ENCODE results near the gene ACTR2.
A peak's percentile ranks its signal among the peaks of the same experiment; 100 is the strongest.
"Not testable (repeated sequence)": the region's sequence is repeated elsewhere in the genome, so short reads cannot be mapped to it uniquely, and the experiment has no call there.

ACTR2 gene

DNA sequence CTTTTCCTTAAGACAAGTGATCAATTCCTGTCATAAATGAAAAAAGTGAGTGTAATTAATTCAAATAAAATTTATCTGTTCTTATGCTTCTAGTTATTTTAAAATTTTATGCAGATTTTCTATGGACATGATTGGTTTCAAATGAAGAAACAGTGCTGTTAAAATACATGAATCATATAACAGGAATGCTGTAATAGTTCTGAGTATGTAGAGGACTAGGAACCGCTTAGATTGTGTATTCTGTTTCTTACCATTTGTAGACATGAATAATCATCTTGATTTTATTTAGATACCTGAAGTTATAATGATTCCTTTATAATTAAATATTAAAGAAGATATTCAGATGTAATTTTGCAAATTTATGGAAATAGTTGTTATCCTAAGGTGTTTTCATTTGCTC, 3.5 kb downstream of the ACTR2 start:
- no peak for DNase-seq

DNA sequence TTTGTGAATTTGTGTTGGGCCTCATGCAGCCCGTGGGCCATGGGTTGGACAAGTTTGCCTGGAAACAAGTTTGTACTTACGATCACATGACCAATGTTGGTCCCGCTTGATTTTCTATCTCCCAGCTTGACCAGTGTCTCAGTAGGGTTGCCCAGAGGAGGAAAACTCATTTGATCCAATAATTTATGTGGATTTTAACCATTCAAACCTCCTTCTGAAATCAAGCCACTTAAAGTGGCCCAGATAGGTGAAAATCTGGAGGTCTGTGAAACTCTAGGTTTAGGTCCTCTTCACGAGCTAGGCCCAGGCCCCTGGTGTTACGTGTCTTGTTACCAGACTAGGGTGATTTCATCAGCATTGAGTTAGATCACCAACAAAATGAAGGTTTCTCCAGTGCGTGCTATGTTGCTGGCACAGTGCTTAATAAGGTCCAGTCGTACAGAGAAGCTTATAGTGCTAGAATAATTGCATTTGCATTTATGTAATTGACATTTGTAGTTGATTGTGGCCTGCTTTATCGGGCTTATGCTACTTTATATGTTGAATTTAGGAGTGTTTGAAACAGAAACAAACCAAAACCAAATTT, 4.4 kb downstream of the ACTR2 start:
- no peak for DNase-seq

GRCh38 chr2:65232636-65233035, 5.0 kb downstream of the ACTR2 start:
- DNase-seq = no peak

DNA sequence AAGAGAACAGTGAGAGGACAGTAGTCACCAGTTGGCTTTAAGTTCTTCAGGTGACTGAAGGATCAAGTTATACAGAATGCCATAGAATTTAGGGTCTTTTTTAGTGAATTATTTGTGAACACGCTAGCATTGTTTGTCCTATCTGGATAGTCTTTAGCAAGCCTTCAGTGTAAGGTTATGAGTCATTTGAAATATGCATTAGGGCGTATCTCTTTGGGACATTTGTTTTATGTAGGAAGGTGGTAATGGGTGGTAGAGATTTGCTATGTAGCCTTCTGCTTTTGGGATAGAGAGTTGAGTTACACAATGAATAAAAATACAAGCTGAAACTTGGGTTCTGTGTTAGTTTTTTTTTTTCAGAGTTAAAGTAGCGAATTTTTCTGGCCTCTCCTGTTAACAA, 13.0 kb downstream of the ACTR2 start:
- no peak for DNase-seq

- not testable (repeated sequence) for DNase-seq
These were observed 16.8 kb downstream of the ACTR2 start for GRCh38 chr2:65244452-65244851.

- DNase-seq = no peak
These were observed 25.0 kb downstream of the ACTR2 start for GRCh38 chr2:65252640-65253039.

- no peak for DNase-seq
These were observed 27.7 kb downstream of the ACTR2 start for GRCh38 chr2:65255356-65255755.

DNA sequence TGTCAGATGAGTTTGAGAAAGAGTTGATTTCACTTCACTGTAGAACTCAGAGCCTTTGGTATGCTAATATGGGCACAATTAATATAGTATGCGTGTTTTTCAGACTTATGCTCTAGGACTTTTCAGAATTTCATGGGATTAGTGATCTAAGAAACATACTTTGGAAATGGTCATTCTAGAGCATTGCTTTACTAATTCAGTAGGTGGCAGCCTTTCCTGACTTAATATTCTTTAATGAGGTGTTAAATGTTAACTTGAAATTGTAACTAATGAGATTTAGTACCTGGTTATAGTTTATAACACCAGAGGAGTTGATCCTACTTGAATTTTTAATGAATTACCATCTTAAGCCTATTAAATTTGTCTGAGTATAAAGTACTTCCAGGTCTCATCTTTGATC, 28.4 kb downstream of the ACTR2 start:
- DNase-seq = no peak

GRCh38 chr2:65257866-65258265, 30.2 kb downstream of the ACTR2 start:
- DNase-seq = not testable (repeated sequence)

DNA sequence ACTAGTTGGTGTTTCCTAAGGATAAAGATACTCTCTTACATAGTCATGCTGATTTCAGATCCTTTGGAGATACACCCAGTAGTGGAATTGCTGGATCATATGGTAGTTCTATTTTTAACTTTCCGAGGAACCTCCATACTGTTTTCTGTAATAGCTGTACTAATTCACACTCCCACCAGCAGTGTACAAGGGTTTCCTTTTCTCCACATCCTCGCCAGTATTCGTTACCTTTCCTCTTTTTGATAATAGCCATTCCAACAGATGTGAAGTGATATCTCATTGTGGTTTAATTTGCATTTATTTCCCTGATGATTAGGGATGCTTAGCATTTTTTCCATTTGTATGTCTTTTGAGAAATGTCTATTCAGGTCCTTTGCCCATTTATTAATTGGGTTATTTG, 34.0 kb downstream of the ACTR2 start:
- no peak for DNase-seq

GRCh38 chr2:65263262-65263661, 35.6 kb downstream of the ACTR2 start:
- no peak for DNase-seq

DNA sequence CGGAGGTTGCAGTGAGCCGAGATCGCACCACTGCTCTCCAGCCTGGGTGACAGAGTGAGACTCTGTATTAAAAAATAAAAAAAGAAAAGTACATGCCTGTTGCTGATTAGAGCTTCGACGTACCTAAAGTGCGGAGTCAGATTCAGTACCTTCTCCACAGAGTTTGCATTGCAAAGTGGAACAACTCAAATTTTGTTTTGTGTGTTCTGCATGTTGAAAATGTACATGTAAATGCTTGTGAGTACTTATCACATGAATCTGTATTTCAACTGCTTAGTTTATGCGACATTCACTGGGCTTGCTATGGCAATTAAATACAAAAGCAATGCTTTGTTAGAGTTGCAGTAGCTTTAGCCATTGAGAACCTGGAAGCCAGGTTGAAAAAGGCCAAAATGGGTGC, 36.4 kb downstream of the ACTR2 start:
- no peak for DNase-seq

DNA sequence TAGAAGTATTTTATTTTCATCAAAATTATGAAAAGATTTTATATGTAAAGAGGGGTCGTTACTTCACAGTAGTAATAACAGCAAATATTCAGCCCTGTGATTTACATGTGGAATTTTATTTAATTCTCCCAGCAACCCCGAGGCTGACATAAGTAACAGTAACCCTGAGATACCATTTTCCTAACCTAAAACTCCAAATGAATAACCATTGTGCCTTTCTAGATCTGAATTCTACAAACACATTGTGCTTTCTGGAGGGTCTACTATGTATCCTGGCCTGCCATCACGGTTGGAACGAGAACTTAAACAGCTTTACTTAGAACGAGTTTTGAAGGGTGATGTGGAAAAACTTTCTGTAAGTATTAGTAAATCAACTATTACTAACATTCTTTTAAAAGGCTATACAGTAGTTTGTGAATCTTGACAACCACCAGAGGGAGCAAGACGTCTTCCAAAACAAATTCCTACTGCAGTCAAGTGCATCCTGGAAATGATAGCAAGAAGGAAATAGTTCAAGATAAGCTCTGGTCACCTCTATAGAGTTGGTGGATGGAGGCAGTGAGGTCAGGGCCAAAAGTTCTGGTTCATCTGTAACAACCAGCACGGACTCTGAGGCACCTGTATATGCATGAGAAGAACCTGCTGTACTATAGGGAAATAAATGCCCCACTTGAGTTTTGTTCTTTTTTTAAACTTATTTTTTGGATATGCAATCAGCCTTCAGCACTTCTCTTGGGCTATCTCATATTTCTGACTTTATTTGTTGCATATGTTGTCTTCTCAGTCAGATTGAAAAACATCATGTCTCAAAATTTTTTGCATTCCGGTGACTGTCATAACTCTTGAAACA, 37.4 kb downstream of the ACTR2 start:
- DNase-seq = peak in 1 of 2 experiments; percentile 75

GRCh38 chr2:65265671-65266045, 38.0 kb downstream of the ACTR2 start:
- DNase-seq = no peak

- no peak for DNase-seq
These were observed 39.4 kb downstream of the ACTR2 start for GRCh38 chr2:65267008-65267407.

- no peak for DNase-seq
These were observed 41.3 kb downstream of the ACTR2 start for GRCh38 chr2:65268957-65269356.

- DNase-seq = no peak
These were observed 45.7 kb downstream of the ACTR2 start for GRCh38 chr2:65273344-65273743.

DNA sequence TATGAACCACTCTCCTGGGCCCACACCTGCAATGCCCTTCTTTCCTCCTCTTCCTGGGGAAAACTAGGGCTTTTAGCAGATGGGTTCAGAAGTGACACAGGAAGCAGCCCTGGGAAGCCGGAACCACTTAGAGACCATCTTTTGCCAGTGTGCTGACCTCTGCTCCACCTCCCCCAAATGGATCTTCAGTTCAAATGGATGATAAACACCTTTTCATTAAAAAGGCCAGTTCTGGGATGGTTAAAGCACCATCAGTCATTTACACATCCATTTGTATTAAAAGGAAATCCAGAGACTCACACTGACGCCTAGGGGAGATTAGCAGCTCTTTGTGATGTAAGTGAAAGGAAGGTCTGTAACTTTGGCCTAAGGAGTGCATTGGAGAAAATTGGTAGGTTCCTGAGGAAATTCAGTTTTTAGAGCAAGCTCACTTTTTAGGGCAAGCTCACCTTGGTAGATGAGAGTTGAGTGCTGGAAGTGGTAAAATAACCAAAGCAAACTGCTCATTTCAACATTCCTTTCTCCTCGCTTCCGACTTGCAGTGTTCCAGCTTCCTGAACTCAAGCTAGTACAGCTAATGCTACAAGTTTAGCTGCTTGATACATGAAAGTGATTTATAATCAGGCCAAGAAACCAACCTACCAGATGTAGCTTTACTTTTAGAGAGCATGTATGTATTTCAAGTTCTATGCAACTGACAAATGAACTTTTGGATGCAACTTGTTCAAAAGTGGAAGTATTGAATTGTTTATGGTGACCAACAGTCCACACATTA, 47.7 kb downstream of the ACTR2 start:
- no peak for DNase-seq

DNA sequence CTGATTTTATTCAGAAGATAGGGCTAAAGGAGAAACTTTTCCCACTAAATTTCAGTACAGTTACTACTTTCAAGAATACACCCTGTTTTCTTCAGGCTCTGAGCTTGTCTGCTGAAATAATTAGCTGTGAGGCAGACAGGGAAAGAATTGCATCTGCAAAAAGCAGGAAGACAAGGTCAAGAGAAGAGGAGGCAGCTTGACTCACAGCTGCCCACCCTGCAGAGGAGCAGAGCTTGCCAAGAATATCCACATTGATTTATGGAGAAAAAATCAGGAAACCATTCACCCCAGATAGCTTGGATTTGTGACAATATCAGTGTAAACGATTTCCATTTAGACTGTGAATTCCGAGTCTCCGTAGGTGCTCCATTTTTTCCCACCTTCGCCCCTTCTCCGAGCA, 49.0 kb downstream of the ACTR2 start:
- DNase-seq = no peak

DNA sequence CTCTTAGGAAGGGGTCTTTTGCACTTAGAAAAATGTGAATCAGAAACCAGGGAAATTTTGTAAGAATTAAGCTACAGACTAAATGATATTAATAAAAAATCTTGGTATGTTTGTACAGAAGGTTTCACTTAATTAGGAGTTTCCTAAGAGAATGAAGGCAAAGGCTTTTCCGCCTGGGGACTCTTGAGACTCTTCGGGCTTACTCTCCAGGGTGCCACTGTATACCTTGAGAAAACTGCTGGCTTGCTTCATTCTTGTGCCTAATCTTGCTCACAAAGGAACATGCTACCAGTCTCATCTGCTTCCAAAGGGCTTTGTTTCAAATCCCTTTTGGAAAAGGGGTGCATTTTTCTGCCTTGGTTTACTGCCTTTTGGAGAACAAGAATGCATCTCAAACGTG, 49.5 kb downstream of the ACTR2 start:
- DNase-seq = no peak

- DNase-seq = peak; percentile 96 to 98
These were observed 50.3 kb downstream of the ACTR2 start for GRCh38 chr2:65277791-65278483.

DNA sequence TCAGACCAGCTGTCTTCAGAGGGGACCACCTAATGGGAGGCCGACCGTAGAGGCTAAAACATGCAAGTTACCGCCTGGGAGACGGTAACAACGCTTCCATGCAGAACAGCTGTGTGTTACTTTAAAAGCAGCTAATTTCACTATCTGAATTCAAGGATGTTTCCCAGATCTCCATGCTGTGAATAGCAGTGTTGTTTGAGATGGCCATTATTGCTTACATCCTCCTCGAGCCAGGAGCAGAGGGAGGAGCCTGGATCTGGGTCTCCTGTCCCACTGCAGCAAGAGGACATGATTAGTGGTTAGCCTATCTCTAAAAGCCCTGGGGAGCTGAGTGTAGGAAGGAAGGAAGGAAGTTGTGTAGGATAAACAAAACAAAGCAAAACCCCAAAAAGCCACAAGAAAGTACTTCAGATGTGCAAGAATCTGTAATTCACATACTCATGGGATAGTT, 50.9 kb downstream of the ACTR2 start:
- no peak for DNase-seq

- DNase-seq = no peak
These were observed 52.1 kb downstream of the ACTR2 start for GRCh38 chr2:65279756-65280155.

All from NCI-H187 (cell line).